Type B pancreatic cell (in vitro differentiated cells): Measurements from ENCODE around the gene GAB1. TPM values are rescaled to one million over a fixed set of nuclear protein-coding genes. Genes with fewer than 3 reads are reported as not detected.

Source experiments
- DNase-seq: peaks from one replicate; pipeline ENCODE4 v3.0.0; 2021; ENCODE audit warnings: mixed read lengths; ENCODE audit not compliant: unreplicated experiment; ENCODE audit errors: extremely low spot score
- H3K27ac Mint-ChIP-seq: 2 replicates; pipeline ENCODE4 v1.8.0; 2021; ENCODE audit warnings: mild to moderate bottlenecking, mixed read lengths
- H3K27me3 Mint-ChIP-seq: 2 replicates; pipeline ENCODE4 v1.8.0; 2021; ENCODE audit warnings: mixed read lengths
- H3K36me3 Mint-ChIP-seq: 2 replicates; pipeline ENCODE4 v1.8.0; 2021; ENCODE audit warnings: mixed read lengths
- H3K4me1 Mint-ChIP-seq: one replicate; pipeline ENCODE4 v1.8.0; 2021; ENCODE audit warnings: mixed read lengths; ENCODE audit not compliant: unreplicated experiment
- H3K4me3 Mint-ChIP-seq: 2 replicates; pipeline ENCODE4 v1.8.0; 2021; ENCODE audit warnings: mild to moderate bottlenecking, mixed read lengths
- H3K9me3 Mint-ChIP-seq: 2 replicates; pipeline ENCODE4 v1.8.0; 2021; ENCODE audit warnings: mixed read lengths
- CTCF ChIP-seq: fragments of 200-600 bp; sonication (generic); conservative IDR thresholded peaks from 2 replicates; pipeline ENCODE4 v1.5.0; 2021; ENCODE audit warnings: antibody characterized with exemption, mild to moderate bottlenecking
- long read RNA-seq: library from polyadenylated mRNA; unstranded; transcript quantifications from one replicate; pipeline ENCODE4 v2.0.0, GENCODE V29; 2020
- total RNA-seq: library from RNA; stranded (reverse); gene quantifications from 2 replicates; pipeline ENCODE4 v1.2.1, GENCODE V29; 2021; ENCODE audit warnings: low replicate concordance

Gene GAB1
- 27.0 and 33.5 TPM in 2 replicates for total RNA-seq
- long read RNA-seq, partial matches to known transcripts: 5 of 12 reads
- long read RNA-seq, other reads (novel, unspliced or antisense): 6 of 12 reads

GRCh38 chr4:143336781-143337599 is at the start of gene GAB1:
TSS of gene GAB1 (plus strand) at chr4:143336876. CDS start at chr4:143337189, 313 bp downstream.
- Mint-ChIP-seq H3K4me3 (peak within 1 kb of the TSS; percentile 98), H3K4me1 (peaks cover 14% of the 10 kb centered on the region), H3K9me3 (no peaks in the 10 kb centered on the region), H3K36me3 (no peaks in the 10 kb centered on the region), H3K27ac (peak within 1 kb of the TSS; percentile 90), H3K27me3 (no peaks in the 10 kb centered on the region)
- TF ChIP-seq CTCF: no peak
- DNase-seq: peak; percentile 78

- Mint-ChIP-seq H3K27ac (peak overlapping the region; percentile 49), H3K27me3 (no peaks in the 10 kb centered on the region), H3K9me3 (no peaks in the 10 kb centered on the region)
Observed at GRCh38 chr4:143287572-143287923, 49.1 kb upstream of the GAB1 start.

GRCh38 chr4:143288171-143288570 is 48.5 kb upstream of the GAB1 start:
- DNase-seq: no peak
- Mint-ChIP-seq H3K4me1 (peaks cover 17% of the 10 kb centered on the region), H3K27me3 (no peaks in the 10 kb centered on the region), H3K36me3 (no peaks in the 10 kb centered on the region), H3K27ac (no peak overlapping the region), H3K9me3 (no peaks in the 10 kb centered on the region), H3K4me3 (no peak overlapping the region)
- no peak for TF ChIP-seq CTCF

More at GRCh38 chr4:143287572-143287923, 49.1 kb upstream of the GAB1 start:
- Mint-ChIP-seq H3K36me3 (no peaks in the 10 kb centered on the region), H3K4me1 (peaks cover 17% of the 10 kb centered on the region), H3K4me3 (no peak overlapping the region)
- TF ChIP-seq CTCF: no peak
- no peak for DNase-seq

- H3K4me1 Mint-ChIP-seq: peaks cover 17% of the 10 kb centered on the region
- no peaks in the 10 kb centered on the region for H3K27me3 Mint-ChIP-seq
- no peak for DNase-seq
- no peak overlapping the region for H3K27ac Mint-ChIP-seq
- H3K36me3 Mint-ChIP-seq: no peaks in the 10 kb centered on the region
- no peak for TF ChIP-seq CTCF
- no peaks in the 10 kb centered on the region for H3K9me3 Mint-ChIP-seq
- H3K4me3 Mint-ChIP-seq: no peak overlapping the region
Observed at GRCh38 chr4:143289370-143289769, 47.3 kb upstream of the GAB1 start.

GRCh38 chr4:143291314-143291713 is 45.4 kb upstream of the GAB1 start:
- no peak for DNase-seq
- no peaks in the 10 kb centered on the region for H3K9me3 Mint-ChIP-seq
- H3K27ac Mint-ChIP-seq: no peak overlapping the region
- TF ChIP-seq CTCF: no peak
- no peak overlapping the region for H3K4me3 Mint-ChIP-seq
- H3K27me3 Mint-ChIP-seq: no peaks in the 10 kb centered on the region
- H3K4me1 Mint-ChIP-seq: peaks cover 13% of the 10 kb centered on the region
- H3K36me3 Mint-ChIP-seq: no peaks in the 10 kb centered on the region
